Measurements from ENCODE around the gene SSPN.

GRCh38 chr12:26251600-26251999 lies 56.2 kb downstream of the SSPN start:
- no peak for TF ChIP-seq CTCF (conservative IDR thresholded peaks at IDR 0.05; ENCODE audit: low read depth, low read length)
- no peak for TF ChIP-seq EZH2phosphoT487 (IDR thresholded peaks at IDR 0.05; ENCODE audit: borderline replicate concordance, low read length)
